Activated CD4-positive, alpha-beta T cell treated with anti-CD3 and anti-CD28 coated beads, Interleukin-2, amount 50 U/mL, for 1 hour (primary cell): ENCODE data around the gene APOL2.
"Not testable (repeated sequence)": the region's sequence is repeated elsewhere in the genome, so short reads cannot be mapped to it uniquely, and the experiment has no call there.

ENCODE experiments used
- DNase-seq: peaks from one replicate; pipeline ENCODE4 v3.0.0-alpha.2; 2020

The APOL2 gene

GRCh38 chr22:36261675-36262074 is 22.3 kb upstream of the APOL2 start:
- DNase-seq: not testable (repeated sequence)

GRCh38 chr22:36259615-36260300 is 20.4 kb upstream of the APOL2 start:
- no peak for DNase-seq

GRCh38 chr22:36258701-36259614 is 19.6 kb upstream of the APOL2 start:
- DNase-seq: no peak

- DNase-seq: no peak
These were observed 18.8 kb upstream of the APOL2 start for GRCh38 chr22:36257948-36258670.

GRCh38 chr22:36257308-36257707 is 18.0 kb upstream of the APOL2 start:
- DNase-seq: no peak

GRCh38 chr22:36256478-36256877 is 17.2 kb upstream of the APOL2 start:
- DNase-seq: no peak

DNA sequence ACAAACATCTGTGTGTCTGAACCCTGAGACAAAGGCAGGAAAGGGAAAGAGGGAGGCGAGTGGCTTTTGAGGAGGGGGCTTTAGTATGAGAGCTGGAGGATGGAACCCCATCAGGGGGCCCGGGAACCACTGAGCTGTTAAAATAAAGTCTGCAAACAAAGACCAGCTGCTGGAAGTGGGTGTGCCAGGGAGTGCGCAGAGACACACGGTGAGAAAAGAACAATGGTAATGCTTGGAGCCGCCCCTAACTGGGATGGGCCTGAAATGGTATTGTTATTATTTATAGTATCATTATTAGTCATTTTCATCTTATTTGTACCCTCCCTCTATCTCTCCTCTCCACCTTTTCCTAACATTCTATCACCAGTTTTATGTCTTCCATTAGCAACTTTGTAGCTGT is 16.2 kb upstream of the APOL2 start:
- DNase-seq: not testable (repeated sequence)

- DNase-seq: no peak
These were observed 14.5 kb upstream of the APOL2 start for GRCh38 chr22:36253523-36254490.

DNA sequence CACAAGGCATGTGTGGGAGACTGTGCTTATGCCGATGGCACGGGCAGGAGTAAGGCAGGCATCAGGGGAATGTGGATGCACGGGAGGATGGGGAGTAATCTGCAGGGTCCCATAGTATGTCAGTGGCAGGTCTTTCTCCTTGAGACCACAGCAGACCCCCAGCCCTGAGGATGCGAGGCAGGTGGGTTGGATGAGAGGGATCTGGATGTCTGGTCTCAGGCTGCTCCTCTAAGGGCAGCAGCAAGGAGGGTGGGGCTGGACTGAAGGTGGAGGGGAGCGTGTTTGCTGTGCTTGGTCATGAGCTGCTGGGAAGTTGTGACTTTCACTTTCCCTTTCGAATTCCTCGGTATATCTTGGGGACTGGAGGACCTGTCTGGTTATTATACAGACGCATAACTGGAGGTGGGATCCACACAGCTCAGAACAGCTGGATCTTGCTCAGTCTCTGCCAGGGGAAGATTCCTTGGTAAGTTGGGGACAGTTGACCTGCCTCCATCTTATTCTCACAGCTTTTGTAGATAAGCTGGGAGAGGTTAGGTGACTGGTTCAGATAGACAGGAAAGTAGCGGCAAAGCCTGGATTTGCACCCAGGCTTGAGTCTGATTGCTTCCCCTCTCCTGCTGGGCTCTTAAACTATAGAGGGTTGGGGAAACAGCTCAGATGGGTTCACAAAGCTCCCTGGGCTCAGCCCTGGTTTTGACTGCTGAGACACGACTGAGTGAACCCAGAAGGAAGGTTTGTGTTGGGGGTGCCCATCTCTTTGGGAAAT is 13.6 kb upstream of the APOL2 start, which contains the start of gene APOL1:
APOL1 (plus strand) TSS at position 380 of the 769 bp plus-strand sequence. CDS start 1,823 bp downstream, outside the sequence.
- DNase-seq: no peak

DNA sequence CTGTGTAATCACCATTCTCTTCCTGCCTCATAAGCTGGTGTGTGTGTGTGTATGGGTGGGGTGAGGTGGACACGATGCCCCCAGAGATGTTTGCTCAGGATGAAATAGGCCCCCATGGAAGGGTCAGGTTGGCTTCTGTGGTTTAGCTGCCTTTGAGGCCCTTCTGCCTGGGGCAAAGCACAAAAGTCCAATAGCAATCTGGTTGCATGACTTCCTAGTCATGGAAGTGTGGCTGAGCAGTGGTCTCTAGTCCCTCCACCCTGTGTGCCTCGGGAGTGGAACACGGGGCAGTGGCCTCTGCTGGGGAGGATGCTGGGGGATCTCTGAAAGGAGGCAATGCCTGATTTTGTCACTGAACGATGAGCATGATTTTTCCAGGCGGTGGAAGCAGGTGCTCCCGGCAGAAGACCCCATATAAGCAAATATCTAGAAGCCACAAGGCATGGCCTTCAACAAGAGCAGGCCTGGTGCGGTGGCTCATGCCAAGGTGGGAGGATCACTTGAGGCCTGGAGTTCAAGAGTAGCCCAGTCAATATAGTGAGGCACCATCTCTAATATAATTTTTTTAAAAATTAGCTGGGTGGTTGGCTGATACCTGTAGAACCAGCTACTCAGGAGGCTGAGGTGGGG is 12.8 kb upstream of the APOL2 start:
- not testable (repeated sequence) for DNase-seq

DNA sequence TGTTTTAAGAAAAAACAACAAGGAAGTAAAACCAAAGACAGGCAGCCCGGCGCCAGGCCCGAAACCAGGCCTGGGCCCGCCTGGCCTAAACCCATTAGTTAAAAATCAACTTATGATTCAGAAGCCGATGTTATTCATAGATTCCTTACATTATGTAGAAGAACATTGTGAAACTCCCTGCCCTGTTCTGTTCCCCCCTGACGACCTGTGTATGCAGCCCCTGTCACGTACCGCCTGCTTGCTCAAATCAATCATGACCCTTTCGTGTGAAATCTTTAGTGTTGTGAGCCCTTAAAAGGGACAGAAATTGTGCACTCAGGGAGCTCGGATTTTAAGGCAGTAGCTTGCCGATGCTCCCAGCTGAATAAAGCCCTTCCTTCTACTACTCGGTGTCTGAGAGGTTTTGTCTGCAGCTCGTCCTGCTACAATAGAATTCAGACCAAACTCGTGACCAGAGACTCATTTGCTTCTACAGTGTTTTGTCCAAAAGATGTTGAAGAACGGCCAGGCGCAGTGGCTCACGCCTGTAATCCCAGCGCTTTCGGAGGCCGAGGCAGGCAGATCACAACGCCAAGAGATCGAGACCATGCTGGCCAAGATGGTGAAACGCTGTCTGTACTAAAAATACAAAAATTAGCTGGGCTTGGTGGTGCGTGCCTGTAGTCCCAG is 11.1 kb upstream of the APOL2 start:
- not testable (repeated sequence) for DNase-seq

GRCh38 chr22:36249160-36249559 is 9.8 kb upstream of the APOL2 start:
- DNase-seq: no peak

GRCh38 chr22:36247955-36248354 is 8.6 kb upstream of the APOL2 start:
- DNase-seq: no peak

DNA sequence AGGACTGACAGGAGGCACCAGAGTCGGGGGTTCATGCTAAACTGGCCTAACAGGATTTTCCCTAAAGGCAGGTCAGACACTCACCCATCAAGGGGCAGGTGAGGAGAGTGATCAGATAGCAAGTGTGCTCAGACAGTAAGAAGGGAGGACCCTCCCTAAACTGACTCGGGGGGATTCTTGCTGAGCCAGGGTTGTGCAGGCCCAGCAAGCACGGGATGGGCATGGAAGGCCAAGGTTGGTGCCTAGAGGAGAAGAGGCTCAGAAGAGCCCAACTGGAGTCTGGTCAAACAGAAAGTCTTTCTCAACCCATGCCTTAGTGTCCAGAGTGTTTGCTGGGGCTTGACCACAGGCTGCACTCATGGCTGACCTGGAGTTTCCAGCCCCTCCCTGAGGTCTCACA is 7.4 kb upstream of the APOL2 start:
- no peak for DNase-seq

DNA sequence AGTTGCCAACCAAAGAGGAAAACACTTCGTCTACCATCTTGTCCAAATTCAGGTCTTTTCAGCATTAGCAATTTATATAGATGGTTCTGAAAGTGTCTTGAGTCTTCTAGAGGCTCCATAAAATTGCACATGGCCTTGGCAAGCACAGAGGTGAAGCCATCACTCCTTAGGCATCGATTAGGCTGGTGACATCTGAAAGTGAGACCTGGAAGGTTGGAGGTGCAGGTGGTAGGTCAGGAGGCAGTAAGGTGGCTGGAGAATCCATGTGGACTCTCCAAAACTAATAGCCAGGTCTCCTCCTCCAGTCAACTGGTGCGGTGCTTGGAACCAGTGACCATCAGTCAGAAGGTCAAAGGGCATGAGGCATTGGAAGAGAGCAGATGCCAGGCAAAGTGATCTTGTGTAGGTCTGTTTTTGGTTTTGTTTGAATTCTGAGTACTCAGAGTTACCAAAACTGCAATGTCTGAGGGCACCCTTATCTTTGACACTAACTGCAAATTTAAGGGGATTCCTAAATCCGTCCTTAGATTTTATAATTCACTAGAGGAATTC is 6.6 kb upstream of the APOL2 start:
- no peak for DNase-seq

DNA sequence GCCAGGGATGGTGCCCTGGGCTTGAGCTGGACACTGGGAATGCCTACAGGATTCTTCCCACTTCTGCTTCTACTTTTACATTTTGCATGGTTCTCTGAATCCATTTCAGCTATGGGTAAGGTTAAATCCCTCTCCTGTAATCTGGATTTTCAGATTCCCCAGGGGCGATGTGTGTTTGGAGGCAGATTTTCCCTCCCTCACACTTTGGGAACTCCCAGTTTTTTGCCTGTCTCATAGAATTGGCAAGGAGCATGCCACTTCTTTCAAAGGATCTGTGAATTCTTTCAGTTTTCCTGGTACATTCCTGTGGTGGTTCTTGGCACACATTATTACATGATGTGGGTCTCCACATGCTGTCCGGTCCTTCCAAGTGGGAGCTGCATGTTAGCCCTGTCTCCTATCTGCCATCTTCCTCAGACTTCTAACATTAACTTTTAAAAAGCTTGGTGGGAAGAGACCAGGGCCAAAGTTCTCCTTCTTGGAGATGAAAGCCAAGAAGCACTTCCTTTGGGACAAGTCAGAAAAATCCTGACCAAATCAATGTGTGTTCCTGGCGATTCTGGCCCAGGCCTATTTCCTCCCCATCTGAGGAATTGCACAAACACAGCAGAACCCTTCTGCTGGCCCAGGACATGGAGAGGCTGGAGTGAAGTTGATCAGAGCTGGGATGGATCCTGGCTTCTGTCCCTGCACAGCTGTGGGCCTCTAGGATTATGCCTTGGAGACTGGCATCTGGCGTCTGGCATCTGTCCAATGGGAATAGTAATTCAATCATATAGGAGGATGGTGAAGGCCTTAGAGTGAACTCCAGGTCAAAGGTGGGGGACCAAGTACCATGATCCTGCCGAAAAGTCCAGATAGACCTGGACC is 5.4 kb upstream of the APOL2 start:
- DNase-seq: no peak

- DNase-seq: no peak
These were observed 4.7 kb upstream of the APOL2 start for GRCh38 chr22:36243986-36244385.

DNA sequence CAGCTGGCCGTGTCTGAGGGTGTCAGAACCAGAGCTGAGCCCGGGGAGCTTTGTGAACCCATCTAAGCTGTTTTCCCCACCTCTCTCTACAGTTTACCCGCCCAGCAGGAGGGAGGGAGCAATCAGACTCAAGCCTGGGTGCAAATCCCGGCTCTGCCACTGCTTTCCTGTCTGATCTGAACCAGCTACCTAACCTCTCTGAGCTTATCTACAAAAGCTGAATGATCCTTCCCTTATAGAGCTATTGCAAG is 252 bp downstream of the APOL2 start:
- DNase-seq: no peak
